ENCODE measurements around the gene REPS2.

The REPS2 gene

GRCh38 chrX:17038681-17039161, 92.3 kb downstream of the REPS2 start:
- peak in 1 of 2 experiments; percentile 38 for DNase-seq

GRCh38 chrX:17039826-17040225, 93.4 kb downstream of the REPS2 start:
- DNase-seq, result no peak

DNA sequence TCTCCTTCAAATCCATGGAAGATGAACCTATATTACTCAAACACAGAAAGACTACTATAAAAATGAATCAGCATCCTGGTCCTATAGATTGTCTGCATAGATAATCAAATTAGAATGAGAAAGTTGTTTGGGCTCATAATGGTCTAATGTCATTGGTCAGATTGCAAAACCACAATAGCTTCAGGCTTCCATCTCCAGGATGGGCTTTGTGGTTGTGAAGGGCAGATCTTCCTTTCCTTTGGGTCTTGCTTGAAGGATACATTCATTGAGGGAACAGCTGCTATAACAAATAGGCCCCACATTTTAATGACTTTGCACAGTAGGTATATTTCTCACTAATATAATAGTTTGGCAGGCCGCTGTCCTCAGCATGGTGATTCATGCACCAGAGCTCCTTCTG, 94.3 kb downstream of the REPS2 start:
- no peak for DNase-seq

DNA sequence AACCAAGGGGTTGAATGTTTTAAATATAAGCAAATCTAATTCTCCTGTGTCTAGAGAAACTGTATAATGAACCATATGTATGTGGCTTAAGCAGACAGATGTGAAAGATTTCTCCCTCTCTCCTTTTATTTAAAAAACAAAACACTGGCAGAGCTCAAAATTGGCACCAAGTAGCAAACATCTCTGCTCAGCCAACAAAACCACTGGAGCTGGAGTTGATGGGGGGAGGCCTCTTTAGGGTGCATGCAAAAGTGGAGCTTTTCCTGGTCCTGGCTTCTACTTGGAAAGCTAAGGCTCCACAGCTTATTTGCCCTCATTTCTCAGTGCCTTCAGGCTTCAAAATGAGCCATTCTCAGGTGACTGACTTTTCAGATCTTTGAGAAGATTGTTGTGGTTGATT, 95.6 kb downstream of the REPS2 start:
- DNase-seq, result no peak

- peak; percentile 30 to 81 for DNase-seq
Measured at GRCh38 chrX:17046478-17047097, 100.1 kb downstream of the REPS2 start.

GRCh38 chrX:17047224-17047623, 100.8 kb downstream of the REPS2 start:
- DNase-seq, result no peak

DNA sequence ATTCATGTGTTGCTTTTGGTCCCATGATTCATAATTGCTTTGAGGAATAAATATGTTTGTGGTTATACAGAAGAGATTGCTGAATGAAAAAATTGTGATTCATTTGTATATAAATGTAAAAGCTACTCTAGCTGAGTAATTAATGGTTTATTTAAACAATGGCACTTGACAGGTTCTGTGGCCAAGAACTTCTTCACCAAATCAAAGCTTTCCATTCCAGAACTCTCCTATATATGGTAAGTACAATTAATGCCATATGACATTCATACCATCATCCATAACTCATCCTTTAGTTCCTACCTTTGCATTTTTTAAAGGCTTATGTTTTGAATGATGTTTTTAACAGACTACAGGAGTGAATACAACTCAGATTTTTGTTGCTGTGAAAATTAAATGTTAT, 105.8 kb downstream of the REPS2 start:
- no peak for DNase-seq

GRCh38 chrX:17052793-17053192, 106.3 kb downstream of the REPS2 start:
- DNase-seq, result peak in 1 of 2 experiments; percentile 32

- peak; percentile 21 to 33 for DNase-seq
Measured at GRCh38 chrX:17053502-17053901, 107.0 kb downstream of the REPS2 start.

DNA sequence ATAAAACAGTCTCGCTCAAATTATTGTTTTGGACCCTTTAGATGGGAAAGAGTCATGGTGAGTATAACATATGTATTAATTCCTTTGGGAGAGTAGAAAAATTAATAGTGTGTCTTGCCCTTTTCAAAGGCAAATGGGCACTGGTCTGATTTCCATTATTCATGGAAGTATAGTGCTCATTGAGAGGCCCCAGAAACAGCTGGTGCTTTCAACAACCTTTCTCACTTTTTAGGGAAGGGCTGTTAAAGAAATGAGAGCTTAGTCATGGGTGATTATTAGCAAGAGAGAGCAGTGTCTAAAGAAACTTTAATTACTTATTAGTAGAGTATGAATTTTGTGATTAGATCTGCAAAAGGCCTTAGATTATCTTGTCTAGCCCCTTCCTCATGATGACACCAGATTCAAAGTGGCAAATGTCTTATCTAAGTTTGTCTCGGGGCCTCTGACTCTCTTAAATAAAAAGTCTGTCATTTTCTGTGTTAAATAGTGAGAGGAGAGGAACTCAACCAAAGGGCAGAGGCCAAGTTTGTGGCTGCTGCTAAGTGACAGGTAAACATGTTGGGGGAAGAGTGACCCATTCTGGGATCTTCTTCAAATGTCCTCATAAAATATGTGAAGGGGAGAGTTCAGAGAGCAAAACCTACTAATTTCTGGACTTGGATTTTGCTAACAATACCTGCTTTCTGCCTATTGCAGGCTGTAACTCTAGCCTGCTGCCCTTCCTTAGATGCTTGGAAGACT, 110.6 kb downstream of the REPS2 start:
- no peak for DNase-seq

- no peak for DNase-seq
Measured at GRCh38 chrX:17062065-17062464, 115.6 kb downstream of the REPS2 start.

DNA sequence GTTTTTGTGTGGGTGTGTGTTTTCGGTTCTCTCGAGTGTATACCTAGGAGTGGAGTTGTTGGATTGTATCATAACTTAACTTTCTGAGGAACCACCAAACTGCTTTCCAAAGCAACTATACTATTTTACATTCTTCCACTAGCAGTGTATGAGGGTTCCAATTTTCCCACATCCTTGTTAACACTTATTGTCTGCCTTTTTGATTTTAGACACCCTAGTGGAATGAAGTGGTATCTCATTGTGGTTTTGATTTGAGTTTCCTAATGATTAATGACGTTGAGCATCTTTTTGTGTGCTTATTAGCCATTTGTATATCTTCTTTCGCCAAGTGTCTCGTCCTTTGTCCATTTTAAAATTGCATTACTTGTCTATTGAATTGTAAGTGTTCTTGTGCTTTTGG, 118.6 kb downstream of the REPS2 start:
- no peak for DNase-seq

- DNase-seq, result no peak
Measured at GRCh38 chrX:17067534-17067933, 121.1 kb downstream of the REPS2 start.

DNA sequence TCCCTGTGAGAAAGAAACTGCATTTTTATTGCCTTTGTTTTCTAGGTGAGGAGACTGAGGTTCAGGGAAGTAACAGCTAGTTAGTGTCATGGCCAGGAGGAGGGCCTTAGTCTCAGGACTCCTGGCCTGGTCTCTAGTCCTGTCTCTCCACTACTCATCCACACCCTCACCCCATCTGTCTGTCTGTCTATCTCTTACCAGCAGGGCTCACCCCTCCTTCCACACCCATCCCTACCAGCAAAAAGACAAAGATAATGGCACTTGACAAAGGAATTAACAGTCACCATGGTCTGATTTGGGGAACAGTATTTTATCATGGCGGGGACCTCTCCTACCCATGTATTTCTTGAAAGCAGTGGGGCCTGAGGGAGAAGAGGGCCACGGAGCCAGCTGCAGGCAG, 125.8 kb downstream of the REPS2 start:
- DNase-seq, result no peak

GRCh38 chrX:17072721-17073230, 126.3 kb downstream of the REPS2 start:
- DNase-seq, result no peak

DNA sequence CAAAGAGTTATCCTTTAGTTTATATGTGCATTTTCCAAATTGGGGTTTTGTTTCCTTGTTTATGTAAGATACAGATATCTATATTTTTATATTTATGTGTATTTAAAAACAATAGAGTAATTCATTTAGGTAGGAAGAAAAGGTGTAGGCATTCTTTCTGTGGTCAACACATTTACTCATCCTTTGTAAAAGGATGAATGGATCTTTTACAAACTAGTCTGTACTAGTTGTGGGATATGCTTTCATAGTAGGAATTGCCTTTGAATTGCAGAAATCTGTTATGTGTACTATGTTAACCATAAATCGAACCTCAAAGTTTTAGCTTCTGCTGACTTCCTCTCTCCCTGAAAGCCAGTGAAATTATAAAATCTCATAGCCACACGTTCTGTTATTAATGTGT, 128.5 kb downstream of the REPS2 start:
- no peak for DNase-seq

GRCh38 chrX:17077361-17077760, 130.9 kb downstream of the REPS2 start:
- no peak for DNase-seq

DNA sequence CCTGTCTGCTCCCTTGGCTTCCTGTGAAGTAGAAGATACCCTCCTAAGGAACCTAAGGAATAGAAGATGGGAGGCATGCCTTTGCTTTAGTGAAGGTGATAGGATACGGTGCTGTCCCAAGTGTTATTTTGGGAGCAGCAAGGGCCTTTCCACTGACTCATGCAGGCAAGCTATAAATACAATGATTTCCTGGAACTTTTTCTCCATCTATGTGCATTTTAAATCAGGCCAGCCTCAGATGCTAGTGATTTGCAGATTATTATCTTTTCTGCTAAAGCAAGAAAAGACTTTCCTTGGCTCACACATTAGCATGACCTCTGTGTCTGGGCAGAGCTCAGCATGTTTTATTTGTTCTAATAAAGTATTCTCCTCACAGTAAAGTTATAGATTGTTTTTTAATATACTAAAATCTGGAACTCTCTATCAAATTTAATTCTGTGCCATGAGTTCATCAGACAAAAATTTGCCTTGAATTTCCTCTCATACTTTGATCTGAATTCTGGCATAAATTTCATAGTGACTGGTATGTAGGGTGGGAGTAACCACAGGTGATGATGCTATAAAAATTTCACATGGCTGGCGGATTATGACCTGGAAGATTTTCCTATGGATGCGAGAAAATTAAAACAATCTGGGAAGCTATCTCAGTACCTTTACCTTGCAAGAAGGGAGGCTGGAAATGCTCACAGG, 131.7 kb downstream of the REPS2 start:
- no peak for DNase-seq

GRCh38 chrX:17081511-17081910, 135.1 kb downstream of the REPS2 start:
- no peak for DNase-seq

- DNase-seq, result no peak
Measured at GRCh38 chrX:17081968-17082367, 135.5 kb downstream of the REPS2 start.

DNA sequence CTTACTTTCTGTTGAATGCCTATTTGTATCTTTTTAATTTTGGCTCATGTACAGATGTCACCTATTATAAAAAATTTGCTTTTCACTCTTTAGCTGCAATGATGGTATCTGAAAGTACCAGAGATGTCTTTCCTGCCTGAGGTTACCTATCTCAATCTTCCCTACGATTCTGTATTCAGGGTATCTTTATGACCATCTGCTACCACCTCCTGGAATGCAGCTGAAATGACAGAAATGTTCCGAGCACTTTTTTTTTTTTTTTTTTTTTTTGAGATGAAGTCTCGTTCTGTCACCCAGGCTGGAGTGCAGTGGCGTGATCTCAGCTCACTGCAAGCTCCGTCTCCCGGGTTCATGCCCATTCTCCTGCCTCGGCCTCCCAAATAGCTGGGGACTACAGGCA, 136.4 kb downstream of the REPS2 start:
- DNase-seq, result peak in 1 of 2 experiments; percentile 27

GRCh38 chrX:17086317-17086716, 139.9 kb downstream of the REPS2 start:
- DNase-seq, result peak in 1 of 2 experiments; percentile 8

GRCh38 chrX:17095161-17095560, 148.7 kb downstream of the REPS2 start:
- no peak for DNase-seq
